GM21576 (cell line): ENCODE results near the gene RADX.
A peak's percentile ranks its signal among the peaks of the same experiment; 100 is the strongest.
"Not testable (repeated sequence)": the region's sequence is repeated elsewhere in the genome, so short reads cannot be mapped to it uniquely, and the experiment has no call there.

Experiments used
- ATAC-seq: cut with Tn5 transposase; IDR thresholded peaks from one replicate; pipeline ENCODE4 v1.9.1; 2021; ENCODE audit warnings: mild to moderate bottlenecking, moderate library complexity; ENCODE audit not compliant: unreplicated experiment

Gene RADX, protein sequence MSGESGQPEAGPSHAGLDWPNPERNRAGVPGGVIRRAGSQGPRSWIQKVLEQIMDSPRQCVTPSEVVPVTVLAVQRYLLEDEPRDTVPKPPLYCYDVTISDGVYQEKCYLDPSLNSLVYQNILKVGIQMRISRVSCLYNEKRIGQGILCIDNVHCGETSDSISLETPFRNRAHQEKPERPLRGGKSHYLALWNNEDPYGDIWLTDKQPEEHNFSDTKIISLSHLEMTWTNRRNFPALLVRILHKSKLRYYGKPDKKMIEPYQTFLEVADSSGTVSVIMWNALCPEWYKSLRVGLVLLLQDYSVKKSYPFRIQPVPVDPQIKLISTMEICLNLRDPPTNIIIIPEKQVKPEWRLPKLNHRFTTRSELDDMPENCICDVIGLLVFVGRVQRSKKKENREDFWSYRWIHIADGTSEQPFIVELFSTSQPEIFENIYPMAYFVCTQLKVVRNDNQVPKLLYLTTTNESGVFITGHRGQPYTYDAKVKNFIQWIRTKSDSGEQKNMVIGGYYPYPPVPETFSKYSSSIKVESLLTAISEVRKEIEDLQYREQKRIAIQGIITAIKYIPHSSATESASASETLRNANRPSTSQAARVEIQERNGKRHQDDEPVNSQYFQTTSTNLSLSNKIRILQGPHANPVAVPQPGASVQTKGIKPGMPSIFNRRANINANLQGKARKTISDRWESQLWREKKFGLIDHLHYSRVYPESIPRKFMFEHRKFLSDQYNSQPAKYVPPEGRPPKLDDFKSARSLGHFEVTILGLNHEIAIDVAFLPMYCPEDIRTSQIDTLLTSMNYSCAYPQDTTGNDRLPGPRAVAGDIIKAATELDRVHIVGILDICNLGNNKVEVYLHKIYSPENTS

DNA sequence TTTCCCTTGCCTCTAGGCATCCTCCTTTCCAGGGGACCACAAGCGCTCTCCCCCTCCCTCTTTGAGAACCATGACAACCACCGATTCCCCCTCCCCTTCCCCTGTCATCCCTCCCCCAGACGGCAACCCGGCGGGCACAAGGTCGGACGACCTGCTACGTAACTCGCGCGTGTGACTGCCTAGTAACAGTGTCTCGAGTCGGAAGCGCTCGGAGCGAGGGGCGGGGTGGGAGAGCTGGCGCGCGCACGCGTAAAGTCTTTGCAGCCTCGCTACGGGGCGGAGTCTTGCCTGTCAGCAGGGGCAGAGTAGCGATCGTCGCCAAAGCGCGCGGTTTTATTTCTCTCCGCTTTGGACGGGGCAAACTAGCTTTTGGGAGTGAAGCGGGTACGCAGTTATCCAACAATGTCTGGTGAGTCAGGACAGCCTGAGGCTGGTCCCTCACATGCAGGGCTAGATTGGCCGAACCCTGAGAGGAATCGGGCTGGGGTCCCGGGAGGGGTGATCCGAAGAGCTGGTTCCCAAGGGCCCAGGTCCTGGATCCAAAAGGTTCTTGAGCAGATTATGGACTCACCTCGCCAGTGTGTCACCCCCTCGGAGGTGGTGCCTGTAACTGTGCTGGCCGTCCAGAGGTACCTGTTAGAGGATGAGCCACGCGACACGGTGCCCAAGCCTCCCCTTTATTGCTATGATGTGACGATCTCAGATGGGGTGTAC, at the start of gene RADX:
TSS of gene RADX (plus strand) at position 300 of the 714 bp plus-strand sequence. CDS start at position 403, 103 bp downstream.
- peak; percentile 98 for ATAC-seq

GRCh38 chrX:106564986-106565385, 46.8 kb upstream of the RADX start:
- no peak for ATAC-seq

GRCh38 chrX:106566362-106566761, 45.4 kb upstream of the RADX start:
- no peak for ATAC-seq

DNA sequence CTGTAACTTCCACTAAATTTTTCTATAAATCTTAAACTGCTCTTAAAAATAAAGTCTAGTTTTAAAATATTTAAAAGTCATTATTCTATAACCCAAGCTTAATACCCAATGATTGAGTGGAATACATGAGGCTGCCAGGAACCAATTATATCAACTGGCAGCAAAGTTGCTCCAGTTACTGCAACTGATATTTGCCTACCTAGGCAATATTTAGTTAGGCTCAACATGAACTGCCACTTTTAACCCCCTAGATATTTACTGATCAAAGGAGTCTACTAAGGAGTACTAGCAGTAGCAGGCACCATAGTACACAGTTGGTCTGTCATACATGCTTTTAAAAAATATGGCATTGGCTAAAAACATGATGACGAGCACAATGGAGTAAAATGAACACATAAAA, 29.9 kb upstream of the RADX start:
- ATAC-seq = no peak

DNA sequence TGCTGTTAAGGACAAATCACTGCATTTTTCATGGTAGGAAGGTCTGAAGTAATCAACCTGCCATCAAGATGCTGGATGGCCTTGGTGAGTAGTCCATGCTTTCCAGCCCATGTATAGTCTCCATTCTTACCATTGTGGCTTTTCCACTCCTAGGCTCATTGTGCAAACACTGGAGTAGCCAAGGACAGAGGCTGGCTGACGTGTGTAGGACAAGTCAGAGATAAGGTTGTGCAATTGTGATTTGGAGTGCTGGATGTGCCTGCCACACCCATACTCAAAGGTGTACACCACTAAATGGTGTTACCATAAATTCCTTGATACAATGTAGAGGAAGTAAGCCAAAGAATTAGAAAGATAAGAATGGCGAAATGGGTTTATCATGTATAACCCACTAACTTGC, 26.3 kb upstream of the RADX start:
- ATAC-seq = no peak

DNA sequence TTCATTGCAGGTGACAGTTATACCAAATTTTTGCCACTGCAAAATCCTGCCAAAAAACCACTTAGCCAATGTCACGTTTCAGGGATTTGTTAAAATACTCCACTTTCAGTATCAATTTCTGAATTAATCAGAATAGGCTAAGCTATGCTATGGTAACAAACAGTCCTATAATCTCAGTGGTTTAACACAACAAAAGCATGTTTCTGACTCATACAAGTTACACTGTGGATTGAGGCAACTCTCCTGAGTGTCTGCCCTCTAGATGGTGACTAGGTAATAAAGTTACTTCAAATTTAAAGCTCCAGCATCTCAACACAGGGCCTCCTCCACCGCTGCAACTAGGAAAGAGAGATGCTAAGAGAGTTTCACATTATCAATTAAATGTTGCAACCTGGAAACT, 23.0 kb upstream of the RADX start:
- no peak for ATAC-seq

DNA sequence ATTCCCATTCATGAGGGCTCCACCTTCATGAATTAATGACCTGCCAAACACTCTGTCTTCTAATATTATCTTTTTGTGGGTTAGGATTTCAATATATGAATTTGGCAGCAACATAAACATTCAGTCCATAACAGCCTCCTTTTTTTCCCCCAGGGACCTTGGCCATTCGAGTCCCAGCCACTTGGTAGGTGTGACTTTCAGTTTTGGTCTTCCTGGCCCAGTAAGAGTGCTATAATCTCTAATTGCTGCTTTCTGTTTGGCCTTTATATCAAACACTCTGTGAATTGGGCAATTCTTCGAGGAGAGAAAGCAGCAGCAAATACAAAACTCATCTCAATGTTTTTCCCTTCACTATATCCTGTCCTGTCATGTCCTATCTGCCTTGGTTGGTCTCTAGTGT, 12.4 kb upstream of the RADX start:
- ATAC-seq = no peak

- no peak for ATAC-seq
Measured at GRCh38 chrX:106606571-106606970, 5.2 kb upstream of the RADX start.

DNA sequence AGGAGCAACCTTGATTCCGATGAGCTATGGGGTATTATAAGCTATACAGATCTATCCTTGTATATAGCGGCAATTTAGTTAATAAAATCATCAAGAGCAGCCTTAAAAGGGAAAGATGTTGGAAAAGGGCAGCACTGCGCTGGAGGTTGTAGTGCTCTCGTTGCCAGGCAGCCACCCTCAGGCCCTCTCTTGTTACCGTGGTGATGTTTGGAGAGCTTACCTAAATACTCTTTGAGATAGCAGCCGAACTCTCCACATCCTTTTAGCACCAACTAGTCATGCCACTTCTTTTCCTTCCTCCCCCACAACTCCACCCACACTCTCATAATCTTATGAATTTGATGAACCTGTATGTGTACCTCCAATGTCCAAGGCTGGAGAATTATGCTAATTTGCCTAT, 3.8 kb upstream of the RADX start:
- no peak for ATAC-seq

- ATAC-seq = no peak
Measured at GRCh38 chrX:106611317-106611678, 480 bp upstream of the RADX start.

GRCh38 chrX:106612393-106612763, 600 bp downstream of the RADX start:
- ATAC-seq = peak; percentile 20

DNA sequence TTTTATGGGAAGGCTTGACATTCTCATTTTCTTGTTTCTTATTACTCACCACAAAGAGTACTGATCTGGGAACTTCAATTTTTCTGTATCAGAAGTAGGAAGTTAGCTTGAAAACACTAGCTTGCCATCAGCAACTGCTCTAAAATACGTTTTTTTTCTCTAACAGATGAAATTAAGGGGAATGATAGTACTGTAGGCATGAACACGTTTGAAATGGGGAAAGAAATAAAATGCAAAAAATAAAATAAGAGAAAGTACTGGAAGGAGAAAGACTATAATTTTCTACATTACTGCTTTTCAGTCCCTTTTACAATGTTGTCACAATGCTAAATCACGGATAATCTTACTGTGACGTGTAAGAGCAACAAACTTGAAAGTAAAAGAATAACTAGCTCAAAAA, 1.5 kb downstream of the RADX start:
- ATAC-seq = no peak

GRCh38 chrX:106615041-106615440, 3.3 kb downstream of the RADX start:
- ATAC-seq = no peak

GRCh38 chrX:106619797-106620196, 8.0 kb downstream of the RADX start:
- ATAC-seq = no peak

DNA sequence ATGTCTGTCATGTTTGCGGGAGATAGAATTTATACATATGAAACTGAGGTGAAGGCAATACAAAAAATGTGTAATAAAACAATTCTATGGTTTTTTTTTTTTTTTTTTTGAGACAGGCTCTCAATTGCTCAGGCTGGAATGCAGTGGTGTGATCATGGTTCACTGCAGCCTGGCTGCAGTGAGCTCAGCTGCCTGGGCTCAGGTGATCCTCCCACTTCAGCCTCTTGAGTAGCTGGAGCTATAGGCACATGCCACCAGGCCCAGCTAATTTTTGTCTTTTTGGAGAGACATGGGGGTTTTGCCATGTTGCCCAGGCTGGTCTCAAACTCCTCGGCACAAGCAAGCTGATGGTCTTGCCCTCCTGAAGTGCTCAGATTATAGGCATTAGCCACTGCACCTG, 10.1 kb downstream of the RADX start:
- no peak for ATAC-seq

- ATAC-seq = no peak
Measured at GRCh38 chrX:106626789-106627188, 15.0 kb downstream of the RADX start.

DNA sequence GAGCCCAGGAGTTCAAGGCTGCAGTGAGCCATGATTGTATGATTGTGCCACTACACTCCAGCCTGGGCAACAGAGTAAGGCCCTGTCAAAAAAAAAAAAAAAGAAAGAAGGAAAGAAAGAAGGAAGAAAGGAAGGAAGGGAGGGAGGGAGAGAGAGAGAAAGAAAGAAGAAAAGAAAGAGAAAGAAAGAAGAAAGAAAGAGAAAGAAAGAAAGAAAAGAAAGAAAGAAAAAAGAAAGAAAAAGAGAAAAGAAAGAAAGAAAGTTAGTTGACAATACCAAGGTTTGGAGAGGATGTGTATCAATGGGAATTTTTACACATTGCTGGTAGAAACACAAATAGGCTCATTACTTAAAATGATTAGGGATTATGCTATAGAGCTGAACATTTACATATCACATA, 19.8 kb downstream of the RADX start:
- ATAC-seq = no peak

- peak; percentile 90 for ATAC-seq
Measured at GRCh38 chrX:106649523-106650428, 38.0 kb downstream of the RADX start.

- ATAC-seq = not testable (repeated sequence)
Measured at GRCh38 chrX:106653625-106654024, 41.8 kb downstream of the RADX start.

DNA sequence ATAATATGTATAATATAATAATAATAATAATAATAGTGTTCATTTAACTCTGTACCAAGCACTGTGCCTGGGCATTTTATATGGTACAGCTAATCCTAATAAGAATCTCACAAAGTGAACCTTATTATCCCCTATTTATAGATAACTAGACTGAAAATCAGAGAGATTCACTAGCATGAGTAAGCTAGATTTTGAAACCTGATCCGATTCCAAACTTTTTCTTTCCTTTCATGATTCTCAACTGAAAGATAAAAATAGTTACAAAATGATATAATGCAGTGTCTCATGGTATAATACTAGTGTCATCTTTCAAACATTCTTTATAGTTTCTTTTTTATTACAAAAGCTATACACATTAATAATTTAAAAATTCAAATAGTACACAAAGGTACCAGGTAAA, 58.9 kb downstream of the RADX start:
- ATAC-seq = no peak

- no peak for ATAC-seq
Measured at GRCh38 chrX:106672527-106672926, 60.7 kb downstream of the RADX start.
